HG02981 (cell line): ENCODE data around the gene PLXDC2.

Experiments used
- ATAC-seq: cut with Tn5 transposase; IDR thresholded peaks from one replicate; pipeline ENCODE4 v1.9.1; 2021; ENCODE audit warnings: mild to moderate bottlenecking, moderate library complexity; ENCODE audit not compliant: unreplicated experiment

Gene PLXDC2

GRCh38 chr10:19815036-19815730 is 1.0 kb upstream of the PLXDC2 start:
- no peak for ATAC-seq

- ATAC-seq: peak; percentile 32
Observed at GRCh38 chr10:19815731-19816410, 361 bp upstream of the PLXDC2 start.

- peak; percentile 20 for ATAC-seq
Observed at GRCh38 chr10:19817231-19817933, 1.1 kb downstream of the PLXDC2 start.

DNA sequence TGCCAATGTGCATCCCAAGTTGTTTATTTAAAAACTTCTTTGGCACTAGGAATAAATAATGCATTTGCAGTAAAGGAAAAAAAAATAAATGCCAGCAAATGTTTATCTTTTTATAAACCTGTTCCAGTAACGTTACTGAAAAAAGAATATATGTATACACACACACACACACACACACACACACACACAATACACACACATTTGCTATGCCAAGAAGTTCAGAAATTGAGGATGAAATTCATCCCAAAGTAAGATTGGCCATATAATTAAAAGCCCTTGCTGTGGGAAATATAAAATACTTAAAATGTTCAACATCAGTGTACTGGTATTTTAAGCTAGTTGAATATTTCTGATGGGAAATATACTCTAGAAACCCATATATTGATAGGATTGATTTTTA is 2.6 kb downstream of the PLXDC2 start:
- no peak for ATAC-seq

DNA sequence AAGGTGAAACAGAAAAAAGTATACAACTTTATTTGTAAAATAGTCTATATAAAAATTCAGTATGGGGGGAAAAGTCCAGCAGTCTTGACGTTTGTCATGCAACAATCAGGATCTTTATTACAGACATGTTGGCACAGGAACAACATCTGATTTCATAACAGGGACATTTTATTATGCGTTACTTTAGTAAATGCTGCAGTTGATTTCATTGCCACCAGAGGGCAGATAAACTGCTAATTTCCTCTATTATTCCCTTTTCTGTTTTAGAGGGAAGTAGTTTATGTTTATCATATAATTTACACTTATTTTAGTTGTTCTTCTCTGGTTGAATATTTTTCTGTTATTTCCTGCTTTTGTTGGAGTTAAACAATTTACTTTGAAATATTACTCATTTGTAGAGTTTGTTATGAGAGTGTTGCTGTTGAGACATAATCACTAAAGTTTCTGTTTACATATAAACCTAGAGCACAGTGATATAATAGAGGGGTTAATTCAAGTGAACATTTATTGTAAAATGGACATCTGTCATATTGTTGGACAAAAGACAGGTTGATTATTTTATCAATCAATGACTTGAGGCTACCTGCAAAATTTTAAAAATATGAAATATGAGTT is 3.3 kb downstream of the PLXDC2 start:
- peak; percentile 32 for ATAC-seq

DNA sequence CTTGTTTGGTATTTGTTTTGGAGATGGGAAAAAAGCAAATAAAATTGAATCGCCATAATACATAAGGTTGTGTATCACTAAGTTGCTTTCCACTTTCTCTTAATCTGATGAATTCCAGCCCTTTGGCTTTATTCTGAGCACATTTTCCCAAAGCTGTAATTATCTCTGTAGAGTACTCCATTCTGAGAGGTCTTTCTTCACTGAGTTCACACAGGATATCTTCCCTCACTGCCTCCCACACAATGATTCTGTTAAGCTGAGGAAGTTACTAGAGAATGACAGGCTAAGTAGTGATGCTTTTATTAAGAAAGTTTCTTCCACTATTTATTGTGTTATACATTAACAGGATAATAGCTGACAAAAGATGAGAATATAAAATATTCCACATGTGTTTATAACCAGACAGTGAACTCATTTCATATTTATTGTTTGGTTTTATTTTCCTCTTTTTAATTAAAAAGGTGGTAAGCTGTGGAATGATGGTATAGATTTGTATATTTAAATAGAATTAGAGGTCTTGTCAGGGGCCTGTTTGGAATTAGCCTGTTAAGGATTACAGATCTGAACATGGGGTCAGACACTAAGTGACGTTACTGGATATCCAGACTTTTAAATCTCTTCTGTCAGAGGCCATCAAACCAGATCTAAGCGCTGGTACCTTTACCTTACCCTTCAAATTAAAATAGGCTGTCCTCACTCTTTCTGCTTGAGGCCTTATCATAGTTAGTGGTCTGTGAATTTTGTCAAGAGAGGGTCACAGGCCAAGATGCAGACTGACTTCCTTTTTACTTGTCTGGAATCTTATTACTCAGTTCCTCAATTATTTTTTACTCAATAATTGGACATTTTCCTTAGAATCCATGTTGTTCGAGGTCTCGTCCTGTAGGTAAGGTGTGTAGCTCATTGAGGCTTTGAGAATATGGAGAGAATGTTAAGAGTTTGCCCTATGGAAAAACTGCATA is 8.4 kb downstream of the PLXDC2 start:
- no peak for ATAC-seq

- no peak for ATAC-seq
Observed at GRCh38 chr10:19825700-19826099, 9.5 kb downstream of the PLXDC2 start.

GRCh38 chr10:19826712-19827111 is 10.5 kb downstream of the PLXDC2 start:
- no peak for ATAC-seq

DNA sequence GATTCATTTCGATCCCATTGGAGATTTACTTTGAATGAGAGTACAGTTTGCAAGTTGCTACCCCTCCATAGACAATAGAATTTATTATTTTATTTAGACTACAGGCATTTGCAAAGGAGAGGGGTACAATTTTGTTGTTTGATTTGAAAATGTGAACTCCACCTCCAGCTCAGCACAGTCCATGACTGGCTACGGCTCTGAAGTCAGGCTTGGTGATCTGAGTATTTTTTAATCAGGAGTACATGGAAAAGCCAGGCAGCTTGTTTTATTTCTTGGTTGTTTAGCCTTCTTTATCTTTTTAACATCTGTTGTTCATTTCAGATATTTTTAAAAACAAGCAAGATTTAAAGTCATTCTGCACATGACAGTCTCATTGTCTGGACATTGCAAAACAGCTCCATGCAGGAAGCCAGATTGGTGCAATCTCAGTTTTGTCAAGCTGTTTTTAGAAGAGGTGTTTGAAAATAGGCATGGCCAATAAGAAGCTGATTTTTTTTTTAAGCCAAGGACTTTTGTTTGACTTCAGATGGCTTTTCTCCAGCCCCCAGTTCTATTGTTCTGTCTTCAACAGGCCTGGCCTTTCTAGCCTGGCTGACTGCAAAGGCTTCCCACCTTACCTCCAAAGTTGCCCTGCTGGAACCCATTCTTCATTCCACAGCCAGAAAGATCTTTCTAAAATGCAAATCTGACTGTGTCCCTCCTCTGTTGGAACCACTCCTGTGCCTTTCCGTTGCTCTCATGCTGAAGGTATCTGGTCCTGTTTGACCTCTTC is 12.2 kb downstream of the PLXDC2 start:
- no peak for ATAC-seq

DNA sequence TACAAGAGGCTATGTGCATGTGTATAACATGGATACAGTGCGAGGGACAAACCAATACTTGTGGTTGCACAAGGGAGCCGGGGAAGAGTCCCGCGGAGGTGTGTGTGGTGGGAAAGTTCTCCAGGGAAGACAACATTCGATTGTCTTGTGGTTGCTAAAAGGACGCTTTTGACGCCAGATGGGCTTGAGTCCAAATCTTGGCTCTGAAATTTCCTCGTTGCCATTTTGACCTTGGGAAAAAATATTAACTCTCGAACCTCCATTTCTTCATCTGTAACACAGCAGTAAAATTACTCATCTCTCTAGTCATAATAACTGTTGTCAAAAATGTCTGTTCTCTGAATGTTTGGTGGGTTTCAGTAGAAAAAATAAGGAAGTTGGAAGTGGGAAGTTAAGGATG is 16.5 kb downstream of the PLXDC2 start:
- no peak for ATAC-seq

DNA sequence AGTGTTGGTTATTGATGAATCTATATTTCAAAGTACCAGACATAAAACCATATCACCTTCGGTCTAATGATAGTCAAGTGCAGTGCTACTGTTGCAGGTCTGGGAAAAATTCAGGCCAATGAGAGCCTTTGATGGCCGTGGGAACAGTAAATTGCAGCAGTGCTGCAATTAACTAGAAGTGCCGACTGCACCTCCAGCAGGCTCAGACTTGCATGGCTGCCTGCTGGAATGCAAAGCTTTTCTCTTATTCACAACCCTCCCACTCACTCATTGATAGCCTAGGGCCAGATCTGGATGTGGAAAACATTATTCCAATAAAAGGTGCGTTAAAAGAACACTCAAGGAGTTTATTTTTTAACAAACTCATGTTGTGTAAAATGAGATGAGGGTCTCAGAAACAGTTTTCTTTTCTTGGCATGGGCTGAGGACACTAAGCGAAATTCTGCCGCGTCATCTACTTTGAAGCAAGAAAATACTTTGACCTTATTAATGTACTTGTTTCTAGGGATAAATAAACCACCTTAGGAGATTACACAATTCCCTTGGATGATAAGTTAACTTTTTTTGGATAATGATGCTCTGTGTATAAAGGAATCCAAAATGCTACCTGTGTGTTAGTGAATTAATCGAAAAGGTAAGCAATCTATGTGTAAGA is 17.1 kb downstream of the PLXDC2 start:
- ATAC-seq: no peak

DNA sequence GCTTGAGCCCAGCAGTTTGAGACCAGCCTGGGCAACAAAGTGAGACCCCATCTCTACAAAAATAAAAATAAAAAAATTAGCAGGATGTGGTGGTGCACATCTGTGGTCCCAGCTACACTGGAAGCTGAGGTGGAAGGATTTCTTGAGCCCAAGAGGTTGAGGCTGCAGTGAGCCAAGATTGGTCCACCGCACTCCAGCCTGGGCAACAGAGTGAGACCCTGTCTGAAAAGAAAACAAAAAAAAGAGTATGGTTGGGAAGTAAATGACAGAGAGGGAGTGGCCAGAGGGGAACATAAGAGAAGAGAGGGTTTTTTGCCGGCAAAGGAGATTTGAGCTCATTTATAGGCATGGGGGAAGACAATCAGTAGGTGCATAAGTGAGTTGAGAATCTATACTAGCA is 19.7 kb downstream of the PLXDC2 start:
- no peak for ATAC-seq

GRCh38 chr10:19839090-19839489 is 22.9 kb downstream of the PLXDC2 start:
- ATAC-seq: no peak

DNA sequence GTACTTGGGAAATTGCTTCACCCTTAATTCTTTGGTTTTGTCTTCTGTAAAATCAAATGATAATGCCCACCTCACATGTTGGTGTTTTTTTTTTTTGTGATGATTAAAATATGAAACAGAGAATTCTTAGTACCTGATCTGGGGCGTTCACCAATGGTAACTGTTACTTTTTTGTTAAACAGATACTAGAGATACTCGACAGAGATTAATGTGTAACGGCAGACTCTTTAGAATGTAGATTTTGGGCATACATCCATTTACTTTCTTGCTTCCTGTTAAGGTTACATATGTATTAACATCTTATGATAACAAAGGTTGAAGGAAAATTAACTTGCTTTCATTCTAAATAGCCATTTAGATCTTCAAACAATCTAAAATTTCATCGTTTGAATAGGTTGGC is 23.3 kb downstream of the PLXDC2 start:
- no peak for ATAC-seq

DNA sequence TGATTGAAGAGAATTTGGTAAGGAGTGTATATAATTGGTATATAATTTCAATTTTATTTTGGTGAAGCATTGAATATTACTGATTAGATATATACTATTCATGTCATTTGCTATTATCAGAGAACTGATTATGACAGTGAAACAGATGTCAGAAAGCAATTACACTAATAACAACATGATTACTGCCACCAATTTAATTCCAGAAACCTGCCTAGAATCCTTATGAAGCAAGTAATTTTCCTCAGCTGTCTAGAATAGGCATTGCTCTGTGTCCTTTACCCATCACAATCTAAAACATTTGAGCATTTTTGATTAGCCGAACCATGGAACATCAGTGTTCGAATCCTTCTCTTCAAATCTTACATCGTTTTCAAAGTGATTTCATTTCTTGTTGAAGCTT is 24.5 kb downstream of the PLXDC2 start:
- ATAC-seq: no peak

DNA sequence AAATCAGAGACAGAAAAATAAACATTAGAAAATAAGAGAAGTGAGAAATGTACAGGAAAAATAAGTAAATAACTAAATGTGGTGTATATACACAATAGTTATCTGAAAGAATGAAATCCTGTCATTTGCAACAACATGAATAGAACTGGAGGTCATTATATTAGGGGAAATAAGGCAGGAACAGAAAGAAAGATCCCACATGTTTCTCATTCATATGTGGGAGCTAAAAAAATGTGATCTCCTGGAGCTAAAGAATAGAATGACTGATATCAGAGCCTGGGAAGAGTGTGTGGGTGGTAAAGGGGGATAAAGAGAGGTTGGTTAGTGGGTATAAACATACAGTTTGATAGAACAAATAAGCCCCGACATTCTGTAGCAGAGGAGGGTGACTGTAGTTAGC is 27.3 kb downstream of the PLXDC2 start:
- ATAC-seq: no peak

DNA sequence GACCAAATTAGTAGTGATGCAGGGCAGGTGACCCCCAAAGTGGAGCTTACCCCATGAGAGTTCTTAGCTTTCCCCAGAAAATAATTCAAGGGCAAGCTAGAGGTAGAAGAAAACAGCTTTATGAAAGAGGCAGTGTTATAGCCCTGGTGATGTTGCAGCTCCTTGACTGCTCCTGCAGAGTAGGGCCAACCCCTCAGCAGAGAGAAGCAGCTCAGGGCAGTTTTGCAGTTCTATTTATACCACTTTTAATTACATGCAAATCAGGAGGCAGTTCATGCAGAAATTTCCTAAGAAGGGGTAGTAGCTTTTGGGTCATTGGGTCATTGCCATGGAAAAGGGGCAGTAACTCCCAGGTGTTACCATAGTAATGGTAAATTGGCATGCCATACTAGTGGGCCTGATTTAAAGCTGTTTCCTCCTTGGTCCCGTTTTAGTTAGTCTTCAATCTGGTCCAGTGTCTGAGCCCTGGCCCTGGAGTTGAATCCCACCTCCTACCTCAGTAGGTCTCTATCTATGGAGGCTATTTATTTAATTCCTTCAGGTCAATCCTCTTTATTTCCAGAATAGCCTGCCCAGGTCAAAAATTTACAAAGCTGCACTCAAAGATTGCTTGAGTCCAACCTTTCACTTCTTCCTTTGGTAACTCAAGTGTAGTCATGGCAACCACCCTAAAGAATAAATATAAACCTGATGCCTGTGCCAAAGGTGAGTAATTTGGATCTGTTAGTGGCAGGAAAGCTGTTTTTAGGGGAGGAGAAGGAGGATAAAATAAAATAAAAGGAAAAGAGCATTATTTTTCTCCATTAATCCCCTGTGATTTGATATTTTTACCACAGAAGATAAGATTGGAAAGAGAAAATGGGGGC is 29.5 kb downstream of the PLXDC2 start:
- ATAC-seq: no peak

- ATAC-seq: no peak
Observed at GRCh38 chr10:19847321-19847720, 31.1 kb downstream of the PLXDC2 start.
